Fibroblast of skin of abdomen (primary cell): ENCODE measurements around the gene GBP4.

Experiments
- DNase-seq: peaks from one replicate; pipeline ENCODE4 v3.0.0-alpha.2; 2013

Gene GBP4

GRCh38 chr1:89170170-89171066, 28.3 kb downstream of the GBP4 start:
- no peak for DNase-seq

- no peak for DNase-seq
These were observed 29.6 kb downstream of the GBP4 start for GRCh38 chr1:89169166-89169565.

DNA sequence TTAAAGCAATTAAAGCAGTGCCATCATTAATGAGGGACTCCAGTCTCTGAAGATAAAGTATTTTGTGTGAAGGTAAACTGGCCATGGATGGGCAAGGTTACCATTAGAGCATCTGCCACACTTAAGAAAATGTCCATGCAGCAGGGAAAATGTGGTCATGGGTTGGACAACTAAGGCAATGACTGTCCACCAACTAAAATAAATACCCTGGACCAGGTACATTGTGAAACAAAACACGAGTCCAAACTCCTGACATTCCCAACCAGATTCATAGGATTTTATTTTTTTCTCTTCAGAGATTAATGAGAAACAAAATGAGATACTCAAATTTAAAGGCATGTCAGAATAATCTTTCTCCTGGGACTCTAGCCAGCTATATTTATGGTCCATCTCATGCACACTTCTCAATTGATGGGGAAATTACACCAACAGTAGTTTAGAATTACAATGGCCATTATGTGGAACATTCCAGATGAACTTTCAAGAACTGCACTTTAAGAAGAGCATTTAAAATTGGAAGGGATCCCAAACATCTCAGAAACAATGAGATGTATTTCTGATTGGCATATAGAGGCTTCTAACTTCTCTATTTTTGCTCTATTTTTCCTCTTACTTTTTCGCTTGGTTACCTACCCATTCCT, 31.0 kb downstream of the GBP4 start:
- DNase-seq: no peak

DNA sequence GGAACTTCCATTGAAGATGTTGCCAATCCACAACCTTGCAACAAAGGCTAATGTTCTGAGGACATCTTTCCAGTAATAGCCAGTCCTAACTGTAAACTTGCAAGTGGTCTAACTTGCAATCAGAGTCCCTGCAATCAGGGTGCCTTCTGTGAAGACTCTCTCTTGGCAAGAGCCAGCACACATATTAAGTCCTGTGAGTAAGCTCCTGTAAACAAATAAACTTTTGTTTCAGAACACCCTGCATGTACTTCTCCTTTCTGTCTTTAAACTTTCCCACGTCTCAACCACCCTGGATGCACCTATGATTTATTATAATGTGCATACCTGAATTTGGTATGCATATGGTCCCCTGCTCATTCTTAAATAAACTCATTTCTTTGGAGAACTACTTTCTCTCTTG, 32.0 kb downstream of the GBP4 start:
- DNase-seq: no peak

DNA sequence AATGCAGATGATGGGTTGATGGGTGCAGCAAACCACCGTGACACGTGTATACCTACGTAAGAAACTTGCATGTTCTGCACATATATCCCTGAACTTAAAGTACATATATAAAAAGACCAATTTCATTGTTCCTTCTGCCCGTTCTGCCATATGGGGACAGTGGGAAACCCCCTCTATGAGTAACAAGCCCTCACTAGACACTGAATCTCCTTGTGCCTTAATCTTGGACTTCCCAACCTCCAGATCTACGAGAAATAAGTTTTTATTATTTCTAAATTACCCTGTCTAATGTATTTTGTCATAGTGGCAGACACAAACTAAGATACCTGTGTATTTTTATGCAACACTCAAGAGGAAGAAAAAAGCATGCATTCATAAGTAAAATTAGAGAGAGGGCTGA, 32.9 kb downstream of the GBP4 start:
- DNase-seq: no peak

DNA sequence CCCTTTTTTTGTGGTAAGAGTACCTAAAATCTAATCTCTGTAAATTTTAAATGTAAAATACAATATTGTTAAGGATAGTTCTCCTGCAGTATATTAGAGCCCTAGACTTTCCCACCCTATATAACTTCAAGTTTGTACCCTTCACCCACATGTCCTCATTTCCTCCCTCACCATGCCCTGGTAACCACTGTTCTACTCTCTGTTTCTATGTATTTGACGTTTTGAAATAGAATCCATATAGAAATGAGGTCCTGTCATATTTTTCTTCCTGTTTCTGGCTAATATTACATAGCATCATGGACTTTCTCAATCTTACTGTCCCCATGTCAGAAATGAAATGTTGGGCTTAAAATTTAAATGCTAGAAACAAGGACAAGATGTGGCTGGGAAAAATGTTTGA, 47.7 kb downstream of the GBP4 start:
- DNase-seq: no peak

DNA sequence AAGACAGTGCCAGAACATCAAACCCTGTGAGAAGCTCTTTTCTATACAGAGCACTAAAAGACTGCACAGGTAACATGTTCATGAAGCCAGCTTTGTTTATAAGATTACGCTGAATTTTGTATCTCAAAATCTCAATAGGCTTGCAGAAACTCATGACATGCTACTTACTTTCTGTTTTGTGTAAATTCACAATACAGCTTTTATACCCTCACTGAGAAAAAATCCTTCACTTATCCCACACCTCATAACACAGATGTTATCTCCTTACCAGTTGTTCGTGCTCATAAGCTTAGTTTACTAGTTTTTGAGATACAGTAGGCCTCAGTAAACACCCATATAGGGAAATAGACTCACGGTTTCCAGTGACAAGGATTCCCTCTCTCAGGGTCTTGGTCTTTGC, 48.8 kb downstream of the GBP4 start:
- no peak for DNase-seq

DNA sequence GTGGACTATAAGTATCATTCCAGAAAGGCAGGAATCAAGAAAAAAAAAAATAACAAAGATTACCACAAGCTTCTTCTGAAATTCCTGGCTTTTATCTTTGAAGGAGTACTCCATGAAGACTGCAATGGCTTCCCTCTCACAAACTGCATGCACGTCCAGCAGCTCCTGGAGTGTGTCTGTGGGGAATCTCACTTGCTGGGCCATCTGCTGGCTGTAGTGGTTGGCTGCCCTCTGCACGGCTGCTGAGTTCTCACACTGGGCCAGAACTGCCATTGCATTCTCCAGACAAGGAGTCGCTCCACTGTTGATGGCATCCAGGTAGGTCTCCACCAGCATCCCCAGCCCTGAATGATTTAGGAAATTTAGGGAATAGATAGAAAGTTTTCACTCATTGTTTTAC, 49.5 kb downstream of the GBP4 start:
- DNase-seq: peak; percentile 26

- DNase-seq: no peak
These were observed 50.8 kb downstream of the GBP4 start for GRCh38 chr1:89147678-89148658.

GRCh38 chr1:89146721-89147120, 52.0 kb downstream of the GBP4 start:
- DNase-seq: no peak

DNA sequence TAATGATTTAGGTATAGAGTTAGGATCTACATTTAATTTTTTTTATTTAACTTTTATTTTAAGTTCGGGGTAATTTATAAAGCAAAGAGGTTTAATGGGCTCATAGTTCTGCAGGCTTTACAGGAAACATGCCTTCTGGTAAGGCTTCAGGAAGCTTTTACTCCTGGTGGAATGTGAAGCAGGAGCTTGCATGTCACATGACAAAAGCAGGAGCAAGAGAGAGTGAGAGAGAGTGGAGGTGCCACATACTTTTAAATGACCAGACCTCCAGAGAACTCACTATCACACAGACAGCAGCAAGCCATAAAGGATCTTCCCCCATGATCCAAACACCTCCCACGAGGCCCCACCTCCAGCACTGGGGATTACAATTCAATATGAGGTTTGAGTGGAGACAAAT, 55.3 kb downstream of the GBP4 start:
- DNase-seq: no peak

DNA sequence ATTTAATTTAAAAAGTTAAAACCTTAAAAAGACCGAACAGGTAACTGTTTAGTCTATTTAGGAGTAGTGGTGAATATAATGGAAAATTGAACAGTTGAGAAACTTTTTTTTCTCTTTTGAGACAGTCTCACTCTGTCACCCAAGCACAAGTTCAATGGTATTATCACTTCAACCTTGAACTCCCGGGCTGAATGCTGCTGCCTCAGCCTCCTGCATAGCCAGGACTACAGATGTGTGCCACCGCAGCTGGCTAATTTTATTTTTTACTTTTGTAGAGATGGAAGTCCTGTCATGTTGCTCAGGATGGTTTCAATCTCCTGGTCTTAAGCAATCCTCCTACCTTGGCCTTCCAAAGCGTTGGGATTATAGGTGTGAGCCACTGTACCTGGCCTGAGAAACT, 56.6 kb downstream of the GBP4 start:
- DNase-seq: no peak

- DNase-seq: no peak
These were observed 65.0 kb downstream of the GBP4 start for GRCh38 chr1:89133747-89134146.
